MCF 10A (cell line): ENCODE measurements around the gene PGM2. TPM values are rescaled to one million over a fixed set of nuclear protein-coding genes. Genes with fewer than 3 reads are reported as not detected.

Source experiments
- BruUV-seq: library from RNA; stranded (reverse); fragments of 400-500 nt; replicated peaks from 2 replicates; lab custom pipeline; 2021; lab: Mats Ljungman, UMichigan
- CTCF ChIA-PET: fragments of 300-600 bp; sonication (Branson Sonifier 250); formaldehyde crosslinking; extraction: SDS; loops from one replicate; lab custom pipeline; 2021; ENCODE audit warnings: antibody characterized with exemption, inconsistent platforms; lab: Yijun Ruan, JAX
- POLR2A ChIA-PET: fragments of 300-600, 350-650 bp; sonication (Branson Sonifier 250); formaldehyde crosslinking; extraction: SDS; loops from one replicate; lab custom pipeline; 2020; ENCODE audit warnings: antibody characterized with exemption, inconsistent platforms; lab: Yijun Ruan, JAX
- DNase-seq: peaks from one replicate; pipeline ENCODE4 v3.0.0-alpha.2; 2018; ENCODE audit not compliant: unreplicated experiment
- H3K27ac Mint-ChIP-seq: one replicate; pipeline ENCODE4 v1.8.0; 2022; ENCODE audit warnings: mild to moderate bottlenecking, low read depth, mixed read lengths; ENCODE audit not compliant: unreplicated experiment
- H3K27me3 Mint-ChIP-seq: one replicate; pipeline ENCODE4 v1.8.0; 2022; ENCODE audit warnings: mixed read lengths; ENCODE audit not compliant: insufficient read depth, unreplicated experiment
- H3K36me3 Mint-ChIP-seq: one replicate; pipeline ENCODE4 v1.8.0; 2022; ENCODE audit warnings: mild to moderate bottlenecking, moderate library complexity, mixed read lengths; ENCODE audit not compliant: insufficient read depth, unreplicated experiment
- H3K4me1 Mint-ChIP-seq: one replicate; pipeline ENCODE4 v1.8.0; 2022; ENCODE audit warnings: mixed read lengths; ENCODE audit not compliant: insufficient read depth, unreplicated experiment
- H3K4me3 Mint-ChIP-seq: one replicate; pipeline ENCODE4 v1.8.0; 2022; ENCODE audit warnings: mild to moderate bottlenecking, moderate library complexity, mixed read lengths; ENCODE audit not compliant: unreplicated experiment
- H3K9me3 Mint-ChIP-seq: one replicate; pipeline ENCODE4 v1.8.0; 2022; ENCODE audit warnings: mixed read lengths; ENCODE audit not compliant: unreplicated experiment
- intact Hi-C: fragments of 100-400 bp; cut with micrococcal nuclease; formaldehyde crosslinking; loops from 2 replicates; pipeline ENCODE4 v1.14.1; 2022
- total RNA-seq: library from RNA; stranded (reverse); gene quantifications from 2 replicates; pipeline ENCODE4 v1.2.3, GENCODE V29; 2022
- TF ChIP-seq, protein P1 (sequence below): fragments of 200-600 bp; IDR thresholded peaks from one replicate; pipeline ENCODE4 v1.8.0; 2022; ENCODE audit warnings: antibody characterized with exemption, mild to moderate bottlenecking; ENCODE audit not compliant: unreplicated experiment

The PGM2 gene
- total RNA-seq, 1 experiment from 2014 or later: 27.9 TPM

DNA sequence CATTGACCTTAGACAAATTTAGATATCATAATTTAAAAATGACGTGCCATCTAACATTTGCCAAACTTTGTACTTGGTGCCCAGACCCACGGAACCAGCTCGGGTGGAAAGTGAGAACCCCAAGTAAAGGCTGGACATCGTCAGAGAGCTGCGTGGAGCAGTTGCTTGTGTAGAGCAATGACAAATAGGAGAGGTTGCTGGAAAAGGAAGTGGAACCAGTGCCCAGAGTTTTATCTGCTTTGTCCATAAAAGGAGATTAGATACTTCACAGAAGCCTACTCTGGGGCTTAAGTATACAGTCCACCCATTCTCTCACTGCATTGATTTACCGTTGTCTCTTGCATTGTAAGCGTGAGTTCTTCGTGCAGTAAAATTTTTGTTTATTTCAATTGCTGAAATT, 59.0 kb downstream of the PGM2 start:
- H3K27ac Mint-ChIP-seq: no peak overlapping the region
- H3K4me1 Mint-ChIP-seq: peaks cover 24% of the 10 kb centered on the region
- H3K27me3 Mint-ChIP-seq: no peaks in the 10 kb centered on the region
- H3K4me3 Mint-ChIP-seq: no peak overlapping the region
- POLR2A ChIA-PET: interaction anchor here (0.6 kb wide), 1 partner anchor 87 kb away, joined by 3 read pairs; no protein-coding TSS in a partner anchor
- intact Hi-C loops: no loop called here
- TF ChIP-seq, protein P1, sequence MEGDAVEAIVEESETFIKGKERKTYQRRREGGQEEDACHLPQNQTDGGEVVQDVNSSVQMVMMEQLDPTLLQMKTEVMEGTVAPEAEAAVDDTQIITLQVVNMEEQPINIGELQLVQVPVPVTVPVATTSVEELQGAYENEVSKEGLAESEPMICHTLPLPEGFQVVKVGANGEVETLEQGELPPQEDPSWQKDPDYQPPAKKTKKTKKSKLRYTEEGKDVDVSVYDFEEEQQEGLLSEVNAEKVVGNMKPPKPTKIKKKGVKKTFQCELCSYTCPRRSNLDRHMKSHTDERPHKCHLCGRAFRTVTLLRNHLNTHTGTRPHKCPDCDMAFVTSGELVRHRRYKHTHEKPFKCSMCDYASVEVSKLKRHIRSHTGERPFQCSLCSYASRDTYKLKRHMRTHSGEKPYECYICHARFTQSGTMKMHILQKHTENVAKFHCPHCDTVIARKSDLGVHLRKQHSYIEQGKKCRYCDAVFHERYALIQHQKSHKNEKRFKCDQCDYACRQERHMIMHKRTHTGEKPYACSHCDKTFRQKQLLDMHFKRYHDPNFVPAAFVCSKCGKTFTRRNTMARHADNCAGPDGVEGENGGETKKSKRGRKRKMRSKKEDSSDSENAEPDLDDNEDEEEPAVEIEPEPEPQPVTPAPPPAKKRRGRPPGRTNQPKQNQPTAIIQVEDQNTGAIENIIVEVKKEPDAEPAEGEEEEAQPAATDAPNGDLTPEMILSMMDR: no peak
- no peaks in the 10 kb centered on the region for H3K9me3 Mint-ChIP-seq
- no TSS peak for BruUV-seq
- no peak for DNase-seq
- H3K36me3 Mint-ChIP-seq: no peaks in the 10 kb centered on the region
- CTCF ChIA-PET: interaction anchor here (0.5 kb wide), 1 partner anchor 25 kb away, joined by 3 read pairs; no protein-coding TSS in a partner anchor

DNA sequence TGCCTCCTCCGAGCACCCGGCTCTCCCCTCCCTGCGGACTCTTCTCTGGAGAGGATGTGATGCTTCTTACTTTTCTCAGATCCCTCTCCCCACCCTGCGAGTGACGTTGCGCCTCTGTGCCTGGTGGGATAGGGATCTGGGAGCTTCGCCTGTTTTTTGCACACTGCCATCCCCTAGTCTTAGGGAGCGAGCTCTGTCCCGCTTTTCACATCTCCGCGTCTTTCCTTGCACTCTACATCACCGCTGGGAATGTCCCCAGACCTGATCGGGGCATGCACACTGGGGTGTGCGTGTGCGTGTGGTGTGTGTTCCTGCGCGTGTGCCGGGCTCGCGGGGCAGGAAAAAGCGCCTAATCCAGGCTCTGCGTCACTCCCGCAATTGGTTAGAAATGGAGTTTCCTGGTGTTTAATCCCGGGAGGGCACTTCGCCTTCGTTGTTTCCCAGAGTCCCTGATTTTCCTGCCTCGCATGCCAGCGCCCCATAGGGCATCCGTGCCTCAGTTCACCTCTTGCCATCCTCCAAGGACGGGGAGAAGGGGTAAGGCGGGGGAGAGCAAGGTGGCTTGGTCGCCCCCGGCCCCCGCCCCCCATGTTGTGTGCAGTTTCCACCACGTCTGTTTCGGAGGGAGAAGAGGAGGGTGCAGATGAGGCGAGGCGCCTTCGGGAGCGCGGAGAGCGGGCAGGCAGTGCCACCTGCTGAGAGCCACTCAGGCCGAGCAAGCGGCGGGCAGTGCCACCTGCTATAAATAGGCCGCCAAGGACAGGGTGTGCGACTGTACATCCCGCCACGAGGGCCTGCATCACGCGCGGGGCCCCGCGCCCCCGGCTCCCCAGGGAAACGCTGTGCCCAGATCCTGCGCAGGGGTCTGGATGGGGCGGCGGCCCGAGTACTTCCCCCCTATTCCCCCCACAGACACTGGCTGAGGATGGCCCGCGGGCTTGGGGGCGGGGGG, 63.6 kb downstream of the PGM2 start:
- H3K27ac Mint-ChIP-seq: no peak overlapping the region
- CTCF ChIA-PET: interaction anchor here (0.6 to 0.8 kb wide), 3 partner anchors 11 to 815 kb away, joined by 3 to 4 read pairs (median 4); no protein-coding TSS in a partner anchor
- intact Hi-C loops: loop anchor here (5.0 kb wide), 1 partner anchor 87 kb away; no protein-coding TSS in a partner anchor
- BruUV-seq: no TSS peak
- POLR2A ChIA-PET: interaction anchor here (0.6 kb wide), 1 partner anchor 13 kb away, joined by 3 read pairs; no protein-coding TSS in a partner anchor
- H3K4me3 Mint-ChIP-seq: peak overlapping the region; percentile 72
- H3K4me1 Mint-ChIP-seq: peaks cover 5% of the 10 kb centered on the region
- TF ChIP-seq, protein P1: no peak
- DNase-seq: no peak
- H3K9me3 Mint-ChIP-seq: no peaks in the 10 kb centered on the region
- no peaks in the 10 kb centered on the region for H3K27me3 Mint-ChIP-seq
- H3K36me3 Mint-ChIP-seq: no peaks in the 10 kb centered on the region

DNA sequence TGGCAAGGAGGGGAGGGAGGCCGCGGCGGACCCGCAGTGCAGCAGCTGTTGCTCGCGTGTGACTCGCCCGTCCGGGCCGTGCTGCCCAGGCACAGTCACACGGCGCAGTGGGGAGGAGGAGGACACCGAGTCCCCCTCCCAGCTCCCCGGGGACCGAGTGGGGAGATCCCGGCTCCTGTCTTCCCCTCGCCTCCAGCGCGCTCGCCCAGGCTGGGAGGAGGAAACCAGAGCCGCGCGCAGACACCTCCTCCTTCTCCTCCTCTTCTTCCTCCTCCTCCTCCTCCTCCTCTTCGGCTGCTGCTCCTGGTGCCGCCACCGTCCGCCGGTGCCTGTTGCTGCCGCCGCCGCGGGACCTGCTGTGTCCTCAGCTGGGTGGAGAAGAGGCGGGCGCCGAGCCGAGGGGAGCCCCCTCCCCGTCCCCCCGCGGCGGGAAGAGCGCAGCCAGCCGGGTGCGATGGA, 64.3 kb downstream of the PGM2 start, which contains the start of gene TBC1D1:
TBC1D1 (plus strand) TSS at position 284 of the 459 bp plus-strand sequence. CDS start 11,012 bp downstream, outside the sequence.
- CTCF ChIA-PET: no interaction called here
- POLR2A ChIA-PET: interaction anchor here (0.6 to 1.6 kb wide), 4 partner anchors 14 to 65 kb away, joined by 3 to 13 read pairs (median 5); partner anchors contain the start of gene PGM2

More for the DNA sequence above, 64.3 kb downstream of the PGM2 start, which contains the start of gene TBC1D1:
- peaks cover 5% of the 10 kb centered on the region for H3K4me1 Mint-ChIP-seq
- BruUV-seq: no TSS peak
- TF ChIP-seq, protein P1: no peak
- no peaks in the 10 kb centered on the region for H3K9me3 Mint-ChIP-seq
- no peaks in the 10 kb centered on the region for H3K36me3 Mint-ChIP-seq
- no peaks in the 10 kb centered on the region for H3K27me3 Mint-ChIP-seq
- peak; percentile 38 for DNase-seq
- peak within 1 kb of the TSS; percentile 72 for H3K4me3 Mint-ChIP-seq
- intact Hi-C loops: loop anchor here (5.0 kb wide), 1 partner anchor 86 kb away; no protein-coding TSS in a partner anchor
- no peak within 1 kb of the TSS for H3K27ac Mint-ChIP-seq
